Spleen (tissue), 11 donors: ENCODE data around the gene ZXDC. TPM values are rescaled to one million over a fixed set of nuclear protein-coding genes. Genes with fewer than 3 reads are reported as not detected.

ENCODE experiments used
- DNase-seq: peaks from one replicate; pipeline ENCODE4 v3.0.0-alpha.2; 2020
- H3K27ac ChIP-seq, 8 donors: fragments of 200-600 bp; sonication (generic) in 7 of 8; 1 replicate in 4 of 8; 2 replicates in 4 of 8; pipeline versions ENCODE4 v1.5.0 to v1.8.0; 2016 to 2021; ENCODE audit warnings: inconsistent platforms in 4 of 8, mild to moderate bottlenecking in 4 of 8, moderate library complexity in 1 of 8
- H3K27me3 ChIP-seq, 7 donors: fragments of 200-600 bp; sonication (generic) in 6 of 7; replicated peaks in 1 of 7; 1 replicate in 4 of 7; 2 replicates in 3 of 7; pipeline versions ENCODE4 v1.5.0 to v1.8.0; 2016 to 2021; ENCODE audit warnings: inconsistent platforms in 3 of 7, mild to moderate bottlenecking in 1 of 7
- H3K36me3 ChIP-seq, 6 donors: fragments of 200-600 bp; sonication (generic) in 5 of 6; 1 replicate in 4 of 6; 2 replicates in 2 of 6; pipeline versions ENCODE4 v1.5.0 to v1.8.0; 2016 to 2021; ENCODE audit warnings: inconsistent platforms in 2 of 6
- H3K4me1 ChIP-seq, 6 donors: fragments of 200-600 bp; sonication (generic) in 5 of 6; 1 replicate in 3 of 6; 2 replicates in 3 of 6; pipeline versions ENCODE4 v1.5.0 to v1.8.0; 2016 to 2021; ENCODE audit warnings: inconsistent platforms in 3 of 6
- H3K4me3 ChIP-seq, 8 donors: fragments of 200-600 bp; sonication (generic) in 7 of 8; 1 replicate in 4 of 8; 2 replicates in 4 of 8; pipeline versions ENCODE4 v1.5.0 to v1.8.0; 2016 to 2021; ENCODE audit warnings: inconsistent platforms in 4 of 8, mild to moderate bottlenecking in 4 of 8, moderate library complexity in 2 of 8
- H3K9me3 ChIP-seq, 8 donors: fragments of 200-600 bp; sonication (generic) in 7 of 8; 1 replicate in 4 of 8; 2 replicates in 4 of 8; pipeline versions ENCODE4 v1.5.0 to v1.8.0; 2016 to 2021; ENCODE audit warnings: inconsistent platforms in 4 of 8
- POLR2A ChIP-seq, 3 donors: fragments of 450-650 bp; IDR thresholded peaks; one replicate each; pipeline ENCODE4 v1.5.1; 2017; ENCODE audit warnings: antibody characterized with exemption in 3 of 3, mild to moderate bottlenecking in 1 of 3
- POLR2AphosphoS5 ChIP-seq, 3 donors: sonication (generic); formaldehyde crosslinking; IDR thresholded peaks; one replicate each; pipeline ENCODE4 v1.5.1; 2017; ENCODE audit warnings: antibody characterized with exemption in 3 of 3
- WGBS, 5 donors: extraction: QIAGEN DNeasy Blood & Tissue Kit in 3 of 5; methylation state at CpG; one replicate each; pipeline versions ENCODE4 v1.1.5 to v1.1.7; 2013 to 2018; 5-methylcytosine and 5-hydroxymethylcytosine counted together
- intact Hi-C: fragments of 100-400 bp; cut with DNase I; formaldehyde crosslinking; loops from one replicate; pipeline ENCODE4 v1.15.0; 2023; ENCODE audit warnings: low total_unique reads
- polyA plus RNA-seq, 3 donors: library from polyadenylated mRNA; stranded (reverse); fragments of 200-250 nt; gene quantifications; one replicate each; pipeline ENCODE4 v1.2.1, GENCODE V29; 2013
- total RNA-seq, 7 donors: library from RNA; depleted of rRNA in 3 of 7; stranded (reverse); fragments of >200 nt in 3 of 7; fragmentation: NEBNext Ultra II Directional in 4 of 7; extraction: Animal tissue kit (Norgen Biotek cat#: 25700) in 4 of 7; gene quantifications; one replicate each; pipeline versions ENCODE4 v1.1.0 to v1.2.1, GENCODE V29; 2016 to 2021
- TF ChIP-seq, protein P1 (sequence below), 11 experiments: fragments of 200-600 bp in 7 of 11; fragments of 450-650 bp in 4 of 11; sonication (generic) in 4 of 11; IDR thresholded peaks in 8 of 11; conservative IDR thresholded peaks in 3 of 11; 1 replicate in 7 of 11; 2 replicates in 4 of 11; pipeline versions ENCODE4 v1.4.0 to v1.8.0; 2016 to 2021; ENCODE audit warnings: antibody characterized with exemption in 11 of 11, inconsistent platforms in 4 of 11, mild to moderate bottlenecking in 1 of 11
- donor health status: healthy with polysubstance abuse.
- donor health status: DM: no; HTN: no; CAD: no; lungs with moderate emphysema.
- donor health status: DM: no; HTN: no; CAD: no.
- donor health status: Bipolar disorder and iron deficiency.
- donor health status: healthy.
- donor health status: DM: no; HTN: no; CAD: no.
- donor health status: DM: yes; HTN: yes; CAD: no.

Gene ZXDC
- total and polyA plus RNA-seq, 10 donors, result 7.5 to 75.3 (median 48.1) TPM

GRCh38 chr3:126413693-126414080 is 62.0 kb downstream of the ZXDC start:
- peaks cover 0 to 71% (median 22%) of the 10 kb centered on the region in 7 donors for H3K27me3 ChIP-seq
- H3K4me3 ChIP-seq, result no peak overlapping the region
- WGBS, 5 donors, result 65 to 86% (median 69%) methylated on average over 2 to 4 of the region's 4 CpGs
- H3K9me3 ChIP-seq, result no peaks in the 10 kb centered on the region
- H3K4me1 ChIP-seq, result no peaks in the 10 kb centered on the region
- TF ChIP-seq, protein P1, sequence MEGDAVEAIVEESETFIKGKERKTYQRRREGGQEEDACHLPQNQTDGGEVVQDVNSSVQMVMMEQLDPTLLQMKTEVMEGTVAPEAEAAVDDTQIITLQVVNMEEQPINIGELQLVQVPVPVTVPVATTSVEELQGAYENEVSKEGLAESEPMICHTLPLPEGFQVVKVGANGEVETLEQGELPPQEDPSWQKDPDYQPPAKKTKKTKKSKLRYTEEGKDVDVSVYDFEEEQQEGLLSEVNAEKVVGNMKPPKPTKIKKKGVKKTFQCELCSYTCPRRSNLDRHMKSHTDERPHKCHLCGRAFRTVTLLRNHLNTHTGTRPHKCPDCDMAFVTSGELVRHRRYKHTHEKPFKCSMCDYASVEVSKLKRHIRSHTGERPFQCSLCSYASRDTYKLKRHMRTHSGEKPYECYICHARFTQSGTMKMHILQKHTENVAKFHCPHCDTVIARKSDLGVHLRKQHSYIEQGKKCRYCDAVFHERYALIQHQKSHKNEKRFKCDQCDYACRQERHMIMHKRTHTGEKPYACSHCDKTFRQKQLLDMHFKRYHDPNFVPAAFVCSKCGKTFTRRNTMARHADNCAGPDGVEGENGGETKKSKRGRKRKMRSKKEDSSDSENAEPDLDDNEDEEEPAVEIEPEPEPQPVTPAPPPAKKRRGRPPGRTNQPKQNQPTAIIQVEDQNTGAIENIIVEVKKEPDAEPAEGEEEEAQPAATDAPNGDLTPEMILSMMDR (IDR thresholded peaks at IDR 0.05 in 8 of 11, conservative IDR thresholded peaks at IDR 0.05 in 3 of 11), result no peak
- no peak for TF ChIP-seq POLR2A (IDR thresholded peaks at IDR 0.05)
- no peak for TF ChIP-seq POLR2AphosphoS5 (IDR thresholded peaks at IDR 0.05)
- intact Hi-C loops, result no loop called here
- no peak for DNase-seq
- H3K27ac ChIP-seq, result no peak overlapping the region
- no peaks in the 10 kb centered on the region for H3K36me3 ChIP-seq

DNA sequence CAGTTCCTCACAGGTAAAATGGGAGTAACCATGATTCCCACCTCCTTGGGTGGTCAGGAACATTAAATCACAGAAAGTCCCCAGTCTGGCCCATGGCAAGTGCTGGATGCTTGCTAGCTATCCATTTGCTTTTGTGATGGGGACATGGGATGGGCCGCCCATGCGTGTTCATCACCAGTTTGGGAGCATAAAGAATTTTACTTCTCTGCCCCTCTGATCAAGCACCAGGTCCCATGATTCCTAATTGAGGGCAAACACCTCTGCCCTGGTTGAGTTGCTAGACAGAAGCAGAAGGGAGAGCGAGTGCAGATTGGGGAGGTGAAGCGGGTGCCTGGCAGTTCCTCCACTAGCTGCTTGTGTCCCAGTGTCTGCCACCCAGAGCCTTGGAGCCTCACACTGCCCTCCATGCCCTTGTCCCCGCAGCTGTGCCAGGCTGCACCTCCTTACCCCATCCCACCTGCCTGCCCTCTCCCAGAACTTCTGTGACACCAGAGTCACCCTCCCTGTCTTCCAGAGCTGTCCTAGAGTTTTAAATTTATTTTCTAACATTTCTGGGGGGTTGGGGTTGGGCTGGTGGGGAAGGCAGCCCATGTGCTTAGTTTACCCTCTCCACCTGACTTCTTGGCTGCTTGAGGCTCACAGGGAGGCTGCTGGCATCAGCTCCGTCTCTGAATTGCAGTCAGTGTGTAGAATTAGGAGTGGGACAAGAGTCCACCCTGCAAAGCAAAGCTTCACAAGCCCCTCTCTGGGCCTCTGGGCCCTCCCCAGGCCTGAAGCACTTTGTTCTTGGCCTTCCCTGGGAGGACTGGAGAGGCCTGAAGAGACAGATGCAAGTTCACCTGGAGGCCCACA is 62.6 kb downstream of the ZXDC start:
- DNase-seq, result peak; percentile 52
- Histone ChIP-seq H3K27ac (no peak overlapping the region), H3K4me1 (no peaks in the 10 kb centered on the region), H3K9me3 (no peaks in the 10 kb centered on the region), H3K27me3 (peaks cover 0 to 65% (median 22%) of the 10 kb centered on the region in 7 donors), H3K36me3 (no peaks in the 10 kb centered on the region), H3K4me3 (no peak overlapping the region)
- intact Hi-C loops, result no loop called here
- no peak for TF ChIP-seq POLR2AphosphoS5 (IDR thresholded peaks at IDR 0.05)
- TF ChIP-seq, protein P1 (IDR thresholded peaks at IDR 0.05 in 8 of 11, conservative IDR thresholded peaks at IDR 0.05 in 3 of 11), result no peak
- TF ChIP-seq POLR2A (IDR thresholded peaks at IDR 0.05), result no peak
- WGBS, 5 donors, result 85 to 98% (median 91%) methylated on average over 4 to 6 of the region's 6 CpGs

DNA sequence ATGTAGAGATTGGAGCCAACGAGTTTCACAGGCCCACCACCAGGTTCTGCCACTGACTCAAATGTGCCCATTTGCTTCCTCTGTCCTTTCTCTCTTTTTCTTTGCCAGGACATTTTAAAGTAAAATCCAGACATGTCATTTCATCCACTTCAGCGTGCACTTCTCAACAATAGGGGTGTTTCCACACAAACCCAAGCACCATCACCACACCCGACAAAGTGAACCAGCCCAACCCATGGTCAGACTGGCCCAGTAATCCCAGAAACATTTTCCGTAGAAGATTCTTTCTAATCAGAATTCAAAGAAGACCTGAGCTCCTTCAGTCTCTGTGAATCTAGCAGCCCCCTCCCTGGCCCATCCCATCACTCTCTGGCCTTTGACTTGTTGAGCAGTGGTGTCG is 67.6 kb downstream of the ZXDC start:
- DNase-seq, result no peak
- intact Hi-C loops, result no loop called here
- Histone ChIP-seq H3K36me3 (no peaks in the 10 kb centered on the region), H3K27me3 (peaks cover 0 to 53% (median 1%) of the 10 kb centered on the region in 7 donors), H3K4me3 (no peak overlapping the region), H3K4me1 (no peaks in the 10 kb centered on the region), H3K27ac (no peak overlapping the region), H3K9me3 (peaks cover 0 to 3% (median 0%) of the 10 kb centered on the region in 8 donors)
- WGBS, 5 donors, result 79 to 87% (median 84%) methylated on average over 5 of the region's 5 CpGs
- TF ChIP-seq POLR2AphosphoS5 (IDR thresholded peaks at IDR 0.05), result no peak
- TF ChIP-seq, protein P1 (IDR thresholded peaks at IDR 0.05 in 8 of 11, conservative IDR thresholded peaks at IDR 0.05 in 3 of 11), result no peak
- no peak for TF ChIP-seq POLR2A (IDR thresholded peaks at IDR 0.05)

GRCh38 chr3:126407412-126408044 is 68.2 kb downstream of the ZXDC start:
- no peak for DNase-seq
- Histone ChIP-seq H3K4me1 (no peaks in the 10 kb centered on the region), H3K36me3 (no peaks in the 10 kb centered on the region), H3K4me3 (no peak overlapping the region), H3K27me3 (peaks cover 0 to 52% (median 0%) of the 10 kb centered on the region in 7 donors), H3K27ac (no peak overlapping the region), H3K9me3 (peaks cover 0 to 3% (median 0%) of the 10 kb centered on the region in 8 donors)
- intact Hi-C loops, result no loop called here
- TF ChIP-seq POLR2AphosphoS5 (IDR thresholded peaks at IDR 0.05) (no peak), POLR2A (IDR thresholded peaks at IDR 0.05) (no peak)
- TF ChIP-seq, protein P1 (IDR thresholded peaks at IDR 0.05 in 8 of 11, conservative IDR thresholded peaks at IDR 0.05 in 3 of 11), result no peak
- 81 to 87% (median 84%) methylated on average over 5 of the region's 5 CpGs for WGBS, 5 donors
